Stimulated activated CD8-positive, alpha-beta memory T cell treated with anti-CD3 and anti-CD28 coated beads, Interleukin-15, amount 100 ng/mL, for 24 hours (primary cell): ENCODE measurements around the gene PCSK6.

Experiments
- DNase-seq: peaks from one replicate; pipeline ENCODE4 v3.0.0-alpha.2; 2020; ENCODE audit warnings: low read depth

Gene PCSK6

DNA sequence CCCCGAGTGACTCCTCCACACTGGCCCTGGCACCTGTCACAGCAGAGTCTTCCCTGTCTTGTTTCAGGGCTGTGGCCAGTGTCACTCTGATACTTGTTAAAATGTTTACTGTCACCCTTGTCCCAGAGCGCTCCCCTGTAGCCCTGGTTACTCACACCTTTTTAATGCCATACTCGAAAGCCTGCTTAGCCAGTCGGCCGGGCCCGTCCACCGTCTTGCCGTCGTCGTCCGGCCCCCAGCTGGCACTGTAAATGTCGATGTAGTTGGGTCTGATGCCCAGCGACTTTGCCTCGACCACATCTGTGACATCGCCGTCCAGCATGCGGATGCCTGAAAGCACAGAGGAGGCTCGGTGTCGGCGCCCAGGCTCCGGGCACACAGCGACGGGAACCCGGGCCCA lies 91.3 kb downstream of the PCSK6 start:
- DNase-seq = no peak

- no peak for DNase-seq
Measured at GRCh38 chr15:101397521-101398003, 91.9 kb downstream of the PCSK6 start.

- DNase-seq = no peak
Measured at GRCh38 chr15:101396484-101397261, 92.8 kb downstream of the PCSK6 start.

DNA sequence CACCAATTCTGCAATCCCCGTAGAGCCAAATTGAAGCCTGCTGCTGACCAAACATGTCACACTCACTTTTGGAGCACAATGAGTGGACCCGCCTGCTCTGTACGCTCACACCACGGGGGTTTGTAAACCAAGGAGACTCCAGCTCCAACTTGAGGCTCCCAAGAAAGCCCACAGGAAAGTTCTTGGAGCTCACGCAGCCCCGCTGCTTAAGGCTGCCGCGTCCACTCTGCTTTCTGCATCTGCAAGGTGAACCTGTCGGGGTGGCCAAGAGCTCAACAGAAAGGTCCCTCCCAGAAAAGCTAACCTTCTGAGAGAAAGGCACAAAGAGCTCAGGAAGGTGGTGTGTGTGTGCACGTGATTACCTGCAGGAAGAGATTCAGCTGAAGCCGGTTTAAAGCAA lies 94.9 kb downstream of the PCSK6 start:
- DNase-seq = no peak

DNA sequence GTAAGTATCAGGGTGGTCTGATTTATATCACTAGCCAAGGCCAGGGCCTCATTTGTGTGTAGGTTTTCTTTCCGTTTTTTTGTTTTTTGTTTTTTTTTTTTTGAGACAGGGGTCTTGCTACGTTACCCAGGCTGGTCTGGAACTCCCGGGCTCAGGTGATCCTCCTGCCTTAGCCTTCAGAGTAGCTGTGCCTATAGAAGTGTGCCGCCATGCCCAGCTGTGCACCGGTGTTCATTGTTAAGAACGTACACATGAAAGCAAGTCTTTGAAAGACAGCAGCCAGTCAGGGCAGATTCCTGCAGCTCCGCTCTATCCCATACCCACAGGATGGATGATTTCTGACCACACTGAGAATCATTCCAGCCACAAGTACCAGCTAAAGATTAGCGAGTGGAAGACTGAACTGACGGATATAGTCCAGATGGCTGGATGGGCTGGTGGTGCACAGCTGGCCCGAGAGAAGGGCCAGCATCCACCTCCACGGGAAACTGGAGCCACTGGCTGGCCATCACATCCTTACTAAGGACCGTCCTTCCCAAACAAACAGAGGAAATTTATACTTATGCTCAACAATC lies 95.4 kb downstream of the PCSK6 start:
- no peak for DNase-seq

DNA sequence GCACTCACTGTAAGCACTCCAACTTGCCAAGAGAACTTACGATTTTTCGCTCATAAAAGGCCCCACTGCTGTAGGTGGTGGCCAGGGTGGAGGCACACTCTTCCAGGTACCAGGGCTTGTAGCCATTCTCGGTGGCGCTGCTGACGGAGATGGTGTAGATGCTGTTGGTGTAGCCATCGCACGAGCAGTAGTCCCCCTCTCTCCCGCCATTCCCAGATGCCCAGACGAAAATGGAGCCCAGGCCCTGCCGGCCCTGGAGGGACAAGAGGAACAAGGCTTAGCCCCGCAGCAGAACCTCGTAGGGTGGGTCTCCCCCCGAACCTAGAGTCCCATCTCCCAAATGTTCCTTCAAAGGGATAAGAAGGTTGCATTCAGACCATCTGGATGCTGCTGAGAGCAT lies 96.3 kb downstream of the PCSK6 start:
- no peak for DNase-seq

- no peak for DNase-seq
Measured at GRCh38 chr15:101391981-101392640, 97.4 kb downstream of the PCSK6 start.

- no peak for DNase-seq
Measured at GRCh38 chr15:101391431-101391830, 98.1 kb downstream of the PCSK6 start.

DNA sequence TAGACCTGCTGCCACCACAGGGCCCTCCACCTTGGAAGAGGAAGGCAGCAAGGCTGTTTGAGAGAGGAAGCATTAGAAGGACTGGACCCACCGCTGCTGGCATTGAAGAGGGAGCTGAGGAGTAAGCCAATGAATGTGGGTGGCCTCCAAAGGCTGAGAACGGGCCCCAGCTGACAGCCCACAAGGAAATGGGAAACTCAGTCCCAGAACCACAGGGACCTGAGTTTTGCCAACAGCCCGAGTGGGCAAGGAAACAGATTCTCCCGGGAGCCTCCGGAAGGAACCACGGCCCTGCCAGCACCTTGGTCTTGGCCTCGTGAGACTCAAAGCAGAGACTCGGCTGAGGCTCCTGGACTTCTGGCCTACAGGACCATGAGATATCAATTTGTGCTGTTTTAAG lies 99.0 kb downstream of the PCSK6 start:
- DNase-seq = no peak

DNA sequence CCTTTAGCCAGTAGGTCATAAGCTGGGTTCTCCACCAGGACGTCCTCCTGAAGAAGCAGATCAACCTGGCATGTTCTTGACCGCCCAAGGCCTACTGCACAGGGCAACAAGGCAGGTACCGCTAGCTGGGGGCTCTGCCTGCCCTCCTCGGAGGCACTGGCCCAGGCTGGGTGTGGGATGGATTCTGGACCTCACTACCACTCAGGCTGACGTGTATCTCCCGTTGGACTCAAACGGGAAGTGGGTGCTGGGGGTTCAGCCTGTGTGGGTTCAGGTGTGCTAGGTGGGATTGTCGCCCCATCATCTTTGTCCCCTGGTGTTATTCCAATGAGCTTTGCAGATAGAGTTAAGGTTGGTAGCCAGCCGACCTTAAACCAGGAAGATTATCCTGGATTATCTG lies 99.4 kb downstream of the PCSK6 start:
- no peak for DNase-seq

- no peak for DNase-seq
Measured at GRCh38 chr15:101389362-101389761, 100.1 kb downstream of the PCSK6 start.

DNA sequence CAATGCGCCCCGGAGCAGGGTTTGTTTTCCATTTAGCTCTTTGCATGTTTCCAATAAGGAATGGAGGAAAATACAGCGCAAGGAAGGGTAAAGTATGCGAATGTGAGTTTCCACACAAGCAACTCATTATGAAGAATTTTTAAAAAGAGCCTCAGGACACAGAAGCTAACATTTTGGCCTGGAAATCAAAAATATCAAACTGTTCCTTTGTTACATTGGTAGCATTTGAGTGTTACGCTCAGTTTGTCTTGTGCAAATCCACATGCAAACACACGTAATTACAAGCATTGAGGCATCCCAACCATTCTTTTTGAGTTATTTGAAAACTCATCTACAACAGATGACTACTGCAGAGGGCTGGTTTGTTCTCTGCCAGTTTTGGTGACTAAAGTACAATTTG lies 101.5 kb downstream of the PCSK6 start:
- no peak for DNase-seq

- no peak for DNase-seq
Measured at GRCh38 chr15:101387574-101387973, 101.9 kb downstream of the PCSK6 start.

- no peak for DNase-seq
Measured at GRCh38 chr15:101386967-101387366, 102.5 kb downstream of the PCSK6 start.

DNA sequence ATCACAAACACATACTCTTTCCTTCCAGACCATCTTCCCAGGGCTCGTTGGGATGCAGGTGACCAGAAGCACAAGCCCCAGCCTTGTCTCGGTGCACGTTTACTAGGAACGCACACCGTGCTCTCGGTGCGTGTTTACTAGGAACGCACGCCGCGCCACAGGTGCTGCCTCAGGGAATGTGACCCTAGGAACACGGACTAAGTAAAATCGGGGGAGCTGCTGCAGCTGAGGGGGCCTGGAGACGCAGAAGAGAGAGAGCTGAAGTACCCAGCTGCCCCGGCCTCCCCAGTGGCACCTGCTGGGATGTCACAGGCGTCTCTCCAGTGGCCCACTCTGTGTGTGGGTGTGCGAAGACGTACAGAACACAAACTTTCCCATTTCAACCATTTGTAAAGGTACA lies 103.5 kb downstream of the PCSK6 start:
- no peak for DNase-seq

DNA sequence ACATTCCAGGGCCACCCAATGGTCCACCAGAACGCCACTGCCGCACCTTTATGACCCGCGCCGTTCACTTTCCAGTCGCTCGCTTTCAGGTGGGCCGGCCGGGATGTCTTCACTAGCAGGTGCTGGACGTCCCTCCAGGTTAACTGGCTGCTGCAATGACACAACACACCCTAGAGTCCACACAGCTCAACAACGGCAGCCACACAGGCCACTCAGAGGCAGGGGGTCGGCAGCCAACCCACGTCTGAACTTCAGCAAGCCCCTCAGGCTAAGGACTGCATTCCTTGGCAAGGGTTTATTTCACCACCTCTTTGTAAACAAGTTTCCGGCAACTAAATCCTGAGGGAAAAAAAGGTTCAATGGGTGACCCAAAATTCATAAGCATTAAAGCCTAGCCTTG lies 105.2 kb downstream of the PCSK6 start:
- no peak for DNase-seq

- DNase-seq = no peak
Measured at GRCh38 chr15:101382544-101382943, 107.0 kb downstream of the PCSK6 start.

GRCh38 chr15:101381671-101382212 lies 107.8 kb downstream of the PCSK6 start:
- no peak for DNase-seq

DNA sequence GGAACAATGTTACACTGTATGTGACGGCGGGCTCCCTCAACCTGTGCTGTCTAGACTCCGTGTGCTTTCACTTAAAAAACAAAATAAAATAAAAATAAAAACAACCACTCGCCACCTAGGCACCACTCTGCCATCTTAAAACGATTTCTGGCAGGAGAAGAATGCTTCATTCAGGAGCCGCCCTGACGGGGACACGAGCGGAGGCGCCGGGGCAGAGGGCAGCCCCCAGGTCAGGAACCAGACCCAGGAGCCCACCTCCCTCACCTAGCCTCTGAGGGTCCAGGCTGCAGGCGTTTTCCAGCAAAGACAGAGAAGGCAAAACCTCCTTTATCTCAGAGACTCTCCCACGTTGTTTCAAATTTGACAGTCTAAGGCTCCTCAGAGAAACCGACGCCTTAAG lies 109.4 kb downstream of the PCSK6 start:
- DNase-seq = no peak

DNA sequence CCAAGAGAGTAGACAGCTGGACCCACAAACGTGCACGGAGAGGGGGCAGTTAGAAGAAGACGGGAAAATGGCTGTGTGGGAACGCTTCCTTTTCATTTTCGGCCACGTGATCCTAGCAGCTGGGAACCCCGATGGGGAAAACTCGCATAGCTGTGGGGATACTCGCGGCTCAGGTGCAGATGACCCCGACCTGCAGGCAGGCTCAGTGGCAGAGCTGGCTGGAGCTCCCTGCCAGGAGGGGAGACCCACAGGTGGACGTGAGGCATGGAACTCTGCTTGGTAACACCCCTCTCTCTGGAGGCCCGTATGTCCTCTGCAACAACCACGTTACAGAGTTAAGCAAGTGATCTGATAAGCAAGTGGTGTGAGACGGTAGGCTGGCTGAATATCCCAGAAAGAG lies 109.9 kb downstream of the PCSK6 start:
- no peak for DNase-seq

- no peak for DNase-seq
Measured at GRCh38 chr15:101378879-101379278, 110.6 kb downstream of the PCSK6 start.

- no peak for DNase-seq
Measured at GRCh38 chr15:101378171-101378755, 111.2 kb downstream of the PCSK6 start.
